ENCODE measurements around the gene HS3ST4. TPM values are rescaled to one million over a fixed set of nuclear protein-coding genes. Genes with fewer than 3 reads are reported as not detected.

The HS3ST4 gene
- total and polyA plus RNA-seq, 2 experiments from 2014 or later = 0.44 to 2.1 TPM

DNA sequence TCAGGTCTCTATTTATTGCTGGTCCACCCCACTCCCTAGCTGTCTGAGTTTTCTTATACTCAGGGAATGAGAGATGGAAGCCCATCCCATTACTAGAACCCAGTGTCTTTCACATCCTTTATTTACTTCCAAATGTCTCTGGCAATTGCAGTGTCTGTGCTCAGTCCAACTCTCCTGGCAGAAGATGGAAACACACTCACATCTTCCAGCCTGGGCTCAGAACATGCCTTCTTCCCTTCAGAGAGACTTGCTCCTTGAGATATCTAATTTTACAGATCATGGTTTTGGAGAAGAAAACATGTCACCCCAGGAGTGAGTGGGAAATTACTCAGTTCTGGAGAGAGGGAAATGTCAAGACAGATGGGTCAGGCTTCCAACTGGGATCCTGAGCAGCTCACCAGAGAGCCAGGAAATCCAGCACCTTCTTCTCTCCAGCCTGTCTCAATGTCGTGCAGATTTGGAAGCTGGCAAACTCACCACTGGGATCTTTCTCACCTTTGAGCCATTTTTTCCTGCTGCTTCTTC, 494.4 kb downstream of the HS3ST4 start:
- Mint-ChIP-seq H3K4me1 (no peaks in the 10 kb centered on the region), H3K36me3 (ENCODE audit: low read depth) (peaks cover 18% of the 10 kb centered on the region; the same call in 2 of the 3 replicates), H3K9me3 (peaks cover 81% of the 10 kb centered on the region), H3K27ac (no peak overlapping the region), H3K27me3 (ENCODE audit: insufficient read depth, low read depth, poor library complexity) (no peaks in the 10 kb centered on the region), H3K4me3 (no peak overlapping the region)
- Histone ChIP-seq H3K4me2 (no peak overlapping the region), H3K9me2 (ENCODE audit: insufficient read depth) (no peaks in the 10 kb centered on the region), H3K79me2 (replicated peaks; ENCODE audit: insufficient read depth) (no peaks in the 10 kb centered on the region), H2AFZ (no peak overlapping the region), H4K20me1 (replicated peaks; ENCODE audit: insufficient read depth) (no peaks in the 10 kb centered on the region), H3F3A (replicated peaks; ENCODE audit: low read depth) (no peaks in the 10 kb centered on the region), H3K27me3 (ENCODE audit: insufficient read depth) (no peaks in the 10 kb centered on the region), H3K4me1 (ENCODE audit: insufficient read depth) (no peaks in the 10 kb centered on the region), H3K4me3 (no peak overlapping the region), H3K27ac (ENCODE audit: low read depth) (no peak overlapping the region), H3K36me3 (ENCODE audit: insufficient read depth) (no peaks in the 10 kb centered on the region)
- ATAC-seq (no peak), DNase-seq (ENCODE audit: low spot score) (no peak)
- TF ChIP-seq EZH2phosphoT487 (IDR thresholded peaks at IDR 0.05; ENCODE audit: unreplicated experiment) (no peak), ZNF331 (CRISPR knock-in tag; IDR thresholded peaks at IDR 0.05; ENCODE audit: low read depth) (no peak), JUNB (IDR thresholded peaks at IDR 0.05; ENCODE audit: unreplicated experiment) (no peak), ZNF114 (CRISPR knock-in tag; IDR thresholded peaks at IDR 0.05) (no peak), EZH2 (IDR thresholded peaks at IDR 0.05; ENCODE audit: low read depth, unreplicated experiment) (no peak), STAT1 (IDR thresholded peaks at IDR 0.05; ENCODE audit: unreplicated experiment) (no peak), POLR2AphosphoS5 (IDR thresholded peaks at IDR 0.05; ENCODE audit: low read depth) (no peak), CREB1 (CRISPR knock-in tag; IDR thresholded peaks at IDR 0.05; ENCODE audit: low read depth) (no peak), NANOG (IDR thresholded peaks at IDR 0.05; ENCODE audit: borderline replicate concordance) (no peak)
- TF ChIP-seq, protein P1, sequence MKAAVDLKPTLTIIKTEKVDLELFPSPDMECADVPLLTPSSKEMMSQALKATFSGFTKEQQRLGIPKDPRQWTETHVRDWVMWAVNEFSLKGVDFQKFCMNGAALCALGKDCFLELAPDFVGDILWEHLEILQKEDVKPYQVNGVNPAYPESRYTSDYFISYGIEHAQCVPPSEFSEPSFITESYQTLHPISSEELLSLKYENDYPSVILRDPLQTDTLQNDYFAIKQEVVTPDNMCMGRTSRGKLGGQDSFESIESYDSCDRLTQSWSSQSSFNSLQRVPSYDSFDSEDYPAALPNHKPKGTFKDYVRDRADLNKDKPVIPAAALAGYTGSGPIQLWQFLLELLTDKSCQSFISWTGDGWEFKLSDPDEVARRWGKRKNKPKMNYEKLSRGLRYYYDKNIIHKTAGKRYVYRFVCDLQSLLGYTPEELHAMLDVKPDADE (IDR thresholded peaks at IDR 0.05) = no peak
- TF ChIP-seq, protein P2, sequence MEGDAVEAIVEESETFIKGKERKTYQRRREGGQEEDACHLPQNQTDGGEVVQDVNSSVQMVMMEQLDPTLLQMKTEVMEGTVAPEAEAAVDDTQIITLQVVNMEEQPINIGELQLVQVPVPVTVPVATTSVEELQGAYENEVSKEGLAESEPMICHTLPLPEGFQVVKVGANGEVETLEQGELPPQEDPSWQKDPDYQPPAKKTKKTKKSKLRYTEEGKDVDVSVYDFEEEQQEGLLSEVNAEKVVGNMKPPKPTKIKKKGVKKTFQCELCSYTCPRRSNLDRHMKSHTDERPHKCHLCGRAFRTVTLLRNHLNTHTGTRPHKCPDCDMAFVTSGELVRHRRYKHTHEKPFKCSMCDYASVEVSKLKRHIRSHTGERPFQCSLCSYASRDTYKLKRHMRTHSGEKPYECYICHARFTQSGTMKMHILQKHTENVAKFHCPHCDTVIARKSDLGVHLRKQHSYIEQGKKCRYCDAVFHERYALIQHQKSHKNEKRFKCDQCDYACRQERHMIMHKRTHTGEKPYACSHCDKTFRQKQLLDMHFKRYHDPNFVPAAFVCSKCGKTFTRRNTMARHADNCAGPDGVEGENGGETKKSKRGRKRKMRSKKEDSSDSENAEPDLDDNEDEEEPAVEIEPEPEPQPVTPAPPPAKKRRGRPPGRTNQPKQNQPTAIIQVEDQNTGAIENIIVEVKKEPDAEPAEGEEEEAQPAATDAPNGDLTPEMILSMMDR (conservative IDR thresholded peaks at IDR 0.05; ENCODE audit: low read depth in 2 of 2) = no peak
- TF ChIP-seq, protein P3, sequence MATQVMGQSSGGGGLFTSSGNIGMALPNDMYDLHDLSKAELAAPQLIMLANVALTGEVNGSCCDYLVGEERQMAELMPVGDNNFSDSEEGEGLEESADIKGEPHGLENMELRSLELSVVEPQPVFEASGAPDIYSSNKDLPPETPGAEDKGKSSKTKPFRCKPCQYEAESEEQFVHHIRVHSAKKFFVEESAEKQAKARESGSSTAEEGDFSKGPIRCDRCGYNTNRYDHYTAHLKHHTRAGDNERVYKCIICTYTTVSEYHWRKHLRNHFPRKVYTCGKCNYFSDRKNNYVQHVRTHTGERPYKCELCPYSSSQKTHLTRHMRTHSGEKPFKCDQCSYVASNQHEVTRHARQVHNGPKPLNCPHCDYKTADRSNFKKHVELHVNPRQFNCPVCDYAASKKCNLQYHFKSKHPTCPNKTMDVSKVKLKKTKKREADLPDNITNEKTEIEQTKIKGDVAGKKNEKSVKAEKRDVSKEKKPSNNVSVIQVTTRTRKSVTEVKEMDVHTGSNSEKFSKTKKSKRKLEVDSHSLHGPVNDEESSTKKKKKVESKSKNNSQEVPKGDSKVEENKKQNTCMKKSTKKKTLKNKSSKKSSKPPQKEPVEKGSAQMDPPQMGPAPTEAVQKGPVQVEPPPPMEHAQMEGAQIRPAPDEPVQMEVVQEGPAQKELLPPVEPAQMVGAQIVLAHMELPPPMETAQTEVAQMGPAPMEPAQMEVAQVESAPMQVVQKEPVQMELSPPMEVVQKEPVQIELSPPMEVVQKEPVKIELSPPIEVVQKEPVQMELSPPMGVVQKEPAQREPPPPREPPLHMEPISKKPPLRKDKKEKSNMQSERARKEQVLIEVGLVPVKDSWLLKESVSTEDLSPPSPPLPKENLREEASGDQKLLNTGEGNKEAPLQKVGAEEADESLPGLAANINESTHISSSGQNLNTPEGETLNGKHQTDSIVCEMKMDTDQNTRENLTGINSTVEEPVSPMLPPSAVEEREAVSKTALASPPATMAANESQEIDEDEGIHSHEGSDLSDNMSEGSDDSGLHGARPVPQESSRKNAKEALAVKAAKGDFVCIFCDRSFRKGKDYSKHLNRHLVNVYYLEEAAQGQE (IDR thresholded peaks at IDR 0.05; ENCODE audit: unreplicated experiment) = no peak
- TF ChIP-seq, protein P4, sequence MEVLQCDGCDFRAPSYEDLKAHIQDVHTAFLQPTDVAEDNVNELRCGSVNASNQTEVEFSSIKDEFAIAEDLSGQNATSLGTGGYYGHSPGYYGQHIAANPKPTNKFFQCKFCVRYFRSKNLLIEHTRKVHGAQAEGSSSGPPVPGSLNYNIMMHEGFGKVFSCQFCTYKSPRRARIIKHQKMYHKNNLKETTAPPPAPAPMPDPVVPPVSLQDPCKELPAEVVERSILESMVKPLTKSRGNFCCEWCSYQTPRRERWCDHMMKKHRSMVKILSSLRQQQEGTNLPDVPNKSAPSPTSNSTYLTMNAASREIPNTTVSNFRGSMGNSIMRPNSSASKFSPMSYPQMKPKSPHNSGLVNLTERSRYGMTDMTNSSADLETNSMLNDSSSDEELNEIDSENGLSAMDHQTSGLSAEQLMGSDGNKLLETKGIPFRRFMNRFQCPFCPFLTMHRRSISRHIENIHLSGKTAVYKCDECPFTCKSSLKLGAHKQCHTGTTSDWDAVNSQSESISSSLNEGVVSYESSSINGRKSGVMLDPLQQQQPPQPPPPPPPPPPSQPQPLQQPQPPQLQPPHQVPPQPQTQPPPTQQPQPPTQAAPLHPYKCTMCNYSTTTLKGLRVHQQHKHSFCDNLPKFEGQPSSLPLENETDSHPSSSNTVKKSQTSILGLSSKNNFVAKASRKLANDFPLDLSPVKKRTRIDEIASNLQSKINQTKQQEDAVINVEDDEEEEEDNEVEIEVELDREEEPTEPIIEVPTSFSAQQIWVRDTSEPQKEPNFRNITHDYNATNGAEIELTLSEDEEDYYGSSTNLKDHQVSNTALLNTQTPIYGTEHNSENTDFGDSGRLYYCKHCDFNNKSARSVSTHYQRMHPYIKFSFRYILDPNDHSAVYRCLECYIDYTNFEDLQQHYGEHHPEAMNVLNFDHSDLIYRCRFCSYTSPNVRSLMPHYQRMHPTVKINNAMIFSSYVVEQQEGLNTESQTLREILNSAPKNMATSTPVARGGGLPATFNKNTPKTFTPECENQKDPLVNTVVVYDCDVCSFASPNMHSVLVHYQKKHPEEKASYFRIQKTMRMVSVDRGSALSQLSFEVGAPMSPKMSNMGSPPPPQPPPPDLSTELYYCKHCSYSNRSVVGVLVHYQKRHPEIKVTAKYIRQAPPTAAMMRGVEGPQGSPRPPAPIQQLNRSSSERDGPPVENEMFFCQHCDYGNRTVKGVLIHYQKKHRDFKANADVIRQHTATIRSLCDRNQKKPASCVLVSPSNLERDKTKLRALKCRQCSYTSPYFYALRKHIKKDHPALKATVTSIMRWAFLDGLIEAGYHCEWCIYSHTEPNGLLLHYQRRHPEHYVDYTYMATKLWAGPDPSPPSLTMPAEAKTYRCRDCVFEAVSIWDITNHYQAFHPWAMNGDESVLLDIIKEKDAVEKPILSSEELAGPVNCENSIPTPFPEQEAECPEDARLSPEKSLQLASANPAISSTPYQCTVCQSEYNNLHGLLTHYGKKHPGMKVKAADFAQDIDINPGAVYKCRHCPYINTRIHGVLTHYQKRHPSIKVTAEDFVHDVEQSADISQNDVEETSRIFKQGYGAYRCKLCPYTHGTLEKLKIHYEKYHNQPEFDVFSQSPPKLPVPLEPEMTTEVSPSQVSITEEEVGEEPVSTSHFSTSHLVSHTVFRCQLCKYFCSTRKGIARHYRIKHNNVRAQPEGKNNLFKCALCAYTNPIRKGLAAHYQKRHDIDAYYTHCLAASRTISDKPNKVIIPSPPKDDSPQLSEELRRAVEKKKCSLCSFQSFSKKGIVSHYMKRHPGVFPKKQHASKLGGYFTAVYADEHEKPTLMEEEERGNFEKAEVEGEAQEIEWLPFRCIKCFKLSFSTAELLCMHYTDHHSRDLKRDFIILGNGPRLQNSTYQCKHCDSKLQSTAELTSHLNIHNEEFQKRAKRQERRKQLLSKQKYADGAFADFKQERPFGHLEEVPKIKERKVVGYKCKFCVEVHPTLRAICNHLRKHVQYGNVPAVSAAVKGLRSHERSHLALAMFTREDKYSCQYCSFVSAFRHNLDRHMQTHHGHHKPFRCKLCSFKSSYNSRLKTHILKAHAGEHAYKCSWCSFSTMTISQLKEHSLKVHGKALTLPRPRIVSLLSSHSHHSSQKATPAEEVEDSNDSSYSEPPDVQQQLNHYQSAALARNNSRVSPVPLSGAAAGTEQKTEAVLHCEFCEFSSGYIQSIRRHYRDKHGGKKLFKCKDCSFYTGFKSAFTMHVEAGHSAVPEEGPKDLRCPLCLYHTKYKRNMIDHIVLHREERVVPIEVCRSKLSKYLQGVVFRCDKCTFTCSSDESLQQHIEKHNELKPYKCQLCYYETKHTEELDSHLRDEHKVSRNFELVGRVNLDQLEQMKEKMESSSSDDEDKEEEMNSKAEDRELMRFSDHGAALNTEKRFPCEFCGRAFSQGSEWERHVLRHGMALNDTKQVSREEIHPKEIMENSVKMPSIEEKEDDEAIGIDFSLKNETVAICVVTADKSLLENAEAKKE (CRISPR knock-in tag; IDR thresholded peaks at IDR 0.05) = no peak
